PC-3 (cell line): ENCODE results near the gene PABPC1L2B. TPM values are rescaled to one million over a fixed set of nuclear protein-coding genes. Genes with fewer than 3 reads are reported as not detected.
A peak's percentile ranks its signal among the peaks of the same experiment; 100 is the strongest.
"Not testable (repeated sequence)": the region's sequence is repeated elsewhere in the genome, so short reads cannot be mapped to it uniquely, and the experiment has no call there.

Source experiments
- ATAC-seq: fragments of 200-7000 bp; cut with Tn5 transposase; 2 replicates; pipeline ENCODE4 v1.9.1; 2020; ENCODE audit warnings: mild to moderate bottlenecking, moderate library complexity
- Bru-seq: library from RNA; stranded (reverse); fragments of 400-500 nt; gene quantifications from one replicate; lab custom pipeline; 2021; lab: Mats Ljungman, UMichigan
- BruChase-seq, 2 experiments: library from RNA; stranded (reverse); fragments of 400-500 nt; gene quantifications; one replicate each; lab custom pipeline; 2021; lab: Mats Ljungman, UMichigan
- BruUV-seq: library from RNA; stranded (reverse); fragments of 400-500 nt; replicated peaks from 2 replicates; lab custom pipeline; 2021; lab: Mats Ljungman, UMichigan
- CTCF ChIA-PET: fragments of 300-600 bp; sonication (Branson Sonifier 250); formaldehyde crosslinking; loops from one replicate; lab custom pipeline; 2022; ENCODE audit warnings: antibody characterized with exemption; lab: Charles Lee
- POLR2A ChIA-PET: fragments of 300-600 bp; sonication (Branson Sonifier 250); formaldehyde crosslinking; loops from one replicate; lab custom pipeline; 2022; ENCODE audit warnings: antibody characterized with exemption; ENCODE audit not compliant: unreplicated experiment; lab: Charles Lee
- DNase-seq: peaks from one replicate; pipeline ENCODE4 v3.0.0-alpha.2; 2015
- H2AFZ ChIP-seq: fragments of 300-600 bp; sonication (generic); 2 replicates; pipeline ENCODE4 v1.6.0; 2016; ENCODE audit warnings: antibody characterized with exemption, low read length
- H3F3A ChIP-seq: fragments of 300-600 bp; sonication (generic); one replicate; pipeline ENCODE4 v1.6.0; 2017; ENCODE audit warnings: antibody characterized with exemption, low read length, control low read depth, mild to moderate bottlenecking; ENCODE audit not compliant: unreplicated experiment
- H3K27ac ChIP-seq: fragments of 300-600 bp; sonication (generic); 2 replicates; pipeline ENCODE4 v1.5.1; 2016; ENCODE audit warnings: mild to moderate bottlenecking, low read length
- H3K27me3 ChIP-seq: fragments of 300-600 bp; sonication (generic); 2 replicates; pipeline ENCODE4 v1.6.1; 2016; ENCODE audit warnings: low read length, mixed read lengths
- H3K36me3 ChIP-seq: fragments of 300-600 bp; sonication (generic); 2 replicates; pipeline ENCODE4 v1.6.1; 2016; ENCODE audit warnings: low read depth, mixed run types, low read length, mixed read lengths
- H3K4me1 ChIP-seq: fragments of 300-600 bp; sonication (generic); 2 replicates; pipeline ENCODE4 v1.5.1; 2016; ENCODE audit warnings: low read length; ENCODE audit not compliant: insufficient read depth
- H3K4me2 ChIP-seq: fragments of 300-600 bp; sonication (generic); 2 replicates; pipeline ENCODE4 v1.6.0; 2016; ENCODE audit warnings: low read length
- H3K4me3 ChIP-seq: fragments of 300-600 bp; sonication (generic); 2 replicates; pipeline ENCODE4 v1.5.1; 2016; ENCODE audit warnings: mild to moderate bottlenecking, low read length, mixed read lengths
- H3K79me2 ChIP-seq: fragments of 300-600 bp; sonication (generic); 2 replicates; pipeline ENCODE4 v1.6.1; 2017; ENCODE audit warnings: low read length, mixed read lengths
- H3K9ac ChIP-seq: fragments of 300-600 bp; sonication (generic); 2 replicates; pipeline ENCODE4 v1.6.0; 2016; ENCODE audit warnings: mild to moderate bottlenecking, low read length
- H3K9me2 ChIP-seq: fragments of 300-600 bp; sonication (generic); replicated peaks from 2 replicates; pipeline ENCODE4 v1.6.1; 2016; ENCODE audit warnings: mixed run types, low read length, mixed read lengths
- H3K9me3 ChIP-seq: fragments of 300-600 bp; sonication (generic); 2 replicates; pipeline ENCODE4 v1.6.1; 2016; ENCODE audit warnings: low read length, mixed read lengths
- H4K20me1 ChIP-seq: fragments of 300-600 bp; sonication (generic); 2 replicates; pipeline ENCODE4 v1.6.1; 2016; ENCODE audit warnings: low read length, mixed read lengths
- intact Hi-C: fragments of 100-400 bp; cut with micrococcal nuclease; formaldehyde crosslinking; loops from 2 replicates; pipeline ENCODE4 v1.9.0; 2023
- long read RNA-seq: library from polyadenylated mRNA; unstranded; transcript quantifications from one replicate; pipeline ENCODE4 v2.0.0, GENCODE V29; 2021; ENCODE audit not compliant: unreplicated experiment
- total RNA-seq: library from RNA; depleted of rRNA; stranded (reverse); fragments of >200 nt; gene quantifications from 2 replicates; pipeline ENCODE4 v1.2.3, GENCODE V29; 2014; rRNA removed

PABPC1L2B gene
- total RNA-seq (not detected in 2 replicates), Bru-seq, nascent RNA (not detected), BruChase-seq, experiment 1, labeled RNA remaining after a 6-hour chase (not detected), BruChase-seq, experiment 2, labeled RNA remaining after a 2-hour chase (not detected)
- long read RNA-seq, result 0 reads

- H2AFZ ChIP-seq, intact Hi-C loops, H3K27ac ChIP-seq, H3K9ac ChIP-seq, H3K4me1 ChIP-seq, H3F3A ChIP-seq, H3K79me2 ChIP-seq, H3K4me2 ChIP-seq, H3K27me3 ChIP-seq, H3K9me2 ChIP-seq, H3K36me3 ChIP-seq, ATAC-seq, H3K4me3 ChIP-seq, POLR2A ChIA-PET, CTCF ChIA-PET, BruUV-seq, DNase-seq, H3K9me3 ChIP-seq, H4K20me1 ChIP-seq: not testable (repeated sequence)
Measured at GRCh38 chrX:73002733-73003132, at the start of gene PABPC1L2B. PABPC1L2B (plus strand) TSS chrX:73002939; CDS start chrX:73003643, 704 bp downstream.

GRCh38 chrX:72959971-72960370 lies 42.8 kb upstream of the PABPC1L2B start:
- H4K20me1 ChIP-seq, intact Hi-C loops, ATAC-seq, H3K27ac ChIP-seq, H3K9me3 ChIP-seq, H3K4me1 ChIP-seq, CTCF ChIA-PET, H3K79me2 ChIP-seq, H3K4me2 ChIP-seq, H3K4me3 ChIP-seq, H3F3A ChIP-seq, H3K9ac ChIP-seq, H2AFZ ChIP-seq, H3K27me3 ChIP-seq, POLR2A ChIA-PET, BruUV-seq, H3K36me3 ChIP-seq, H3K9me2 ChIP-seq, DNase-seq: not testable (repeated sequence)

GRCh38 chrX:72971859-72972258 lies 30.9 kb upstream of the PABPC1L2B start:
- DNase-seq, BruUV-seq, H3K9me3 ChIP-seq, H2AFZ ChIP-seq, H3K36me3 ChIP-seq, H3K4me3 ChIP-seq, H3K9ac ChIP-seq, CTCF ChIA-PET, ATAC-seq, H3K9me2 ChIP-seq, H3K27me3 ChIP-seq, H3K79me2 ChIP-seq, intact Hi-C loops, H3K4me2 ChIP-seq, POLR2A ChIA-PET, H3F3A ChIP-seq, H3K4me1 ChIP-seq, H3K27ac ChIP-seq, H4K20me1 ChIP-seq: not testable (repeated sequence)

GRCh38 chrX:72974885-72975284 lies 27.9 kb upstream of the PABPC1L2B start:
- POLR2A ChIA-PET, H3K9ac ChIP-seq, H3K27me3 ChIP-seq, DNase-seq, H3K4me1 ChIP-seq, H4K20me1 ChIP-seq, H3K36me3 ChIP-seq, H3K9me2 ChIP-seq, H2AFZ ChIP-seq, intact Hi-C loops, CTCF ChIA-PET, H3F3A ChIP-seq, H3K4me2 ChIP-seq, H3K9me3 ChIP-seq, BruUV-seq, H3K4me3 ChIP-seq, H3K79me2 ChIP-seq, H3K27ac ChIP-seq: not testable (repeated sequence)
- ATAC-seq, result peak; percentile 61

GRCh38 chrX:72980894-72981469 lies 21.8 kb upstream of the PABPC1L2B start:
- H3F3A ChIP-seq, H3K9ac ChIP-seq, H2AFZ ChIP-seq, H3K9me3 ChIP-seq, H3K27me3 ChIP-seq, ATAC-seq, POLR2A ChIA-PET, H3K27ac ChIP-seq, DNase-seq, H3K4me2 ChIP-seq, H3K4me1 ChIP-seq, H4K20me1 ChIP-seq, H3K9me2 ChIP-seq, H3K36me3 ChIP-seq, H3K4me3 ChIP-seq, CTCF ChIA-PET, H3K79me2 ChIP-seq, intact Hi-C loops, BruUV-seq: not testable (repeated sequence)

- ATAC-seq, H3K79me2 ChIP-seq, POLR2A ChIA-PET, H3K4me1 ChIP-seq, intact Hi-C loops, H3K36me3 ChIP-seq, H3K9ac ChIP-seq, H3F3A ChIP-seq, H3K4me3 ChIP-seq, H2AFZ ChIP-seq, DNase-seq, H3K27ac ChIP-seq, CTCF ChIA-PET, BruUV-seq, H3K27me3 ChIP-seq, H3K9me3 ChIP-seq, H4K20me1 ChIP-seq, H3K9me2 ChIP-seq, H3K4me2 ChIP-seq: not testable (repeated sequence)
Measured at GRCh38 chrX:73004032-73004431, 1.3 kb downstream of the PABPC1L2B start.
